Measurements from ENCODE around the gene RPUSD1.

The RPUSD1 gene

GRCh38 chr16:802914-803753 is 15.0 kb upstream of the RPUSD1 start:
- TF ChIP-seq RARB (CRISPR knock-in tag; IDR thresholded peaks at IDR 0.05) = no peak
- TF ChIP-seq ZFP30 (CRISPR knock-in tag; IDR thresholded peaks at IDR 0.05) = no peak
- no peak for TF ChIP-seq PPARA (CRISPR knock-in tag; IDR thresholded peaks at IDR 0.05; ENCODE audit: borderline replicate concordance)
- no peak for ATAC-seq

GRCh38 chr16:802461-802860 is 14.3 kb upstream of the RPUSD1 start:
- TF ChIP-seq ZFP3 (CRISPR knock-in tag; IDR thresholded peaks at IDR 0.05) (no peak), CREB5 (CRISPR knock-in tag; IDR thresholded peaks at IDR 0.05; ENCODE audit: low read depth) (no peak), RARB (CRISPR knock-in tag; IDR thresholded peaks at IDR 0.05) (no peak), PATZ1 (CRISPR knock-in tag; IDR thresholded peaks at IDR 0.05; ENCODE audit: borderline replicate concordance) (no peak), ARNTL (CRISPR knock-in tag; IDR thresholded peaks at IDR 0.05; ENCODE audit: borderline replicate concordance, low read depth) (no peak), ZNF8 (CRISPR knock-in tag; IDR thresholded peaks at IDR 0.05) (no peak), ZNF565 (CRISPR knock-in tag; conservative IDR thresholded peaks at IDR 0.05; ENCODE audit: low read depth) (no peak), TSHZ2 (CRISPR knock-in tag; IDR thresholded peaks at IDR 0.05) (no peak), ISL1 (CRISPR knock-in tag; IDR thresholded peaks at IDR 0.05) (no peak), SNAI2 (CRISPR knock-in tag; IDR thresholded peaks at IDR 0.05) (no peak), PPARA (CRISPR knock-in tag; IDR thresholded peaks at IDR 0.05; ENCODE audit: borderline replicate concordance) (no peak), TCF4 (CRISPR knock-in tag; IDR thresholded peaks at IDR 0.05; ENCODE audit: borderline replicate concordance) (no peak), ZC3H10 (CRISPR knock-in tag; IDR thresholded peaks at IDR 0.05) (no peak), ZFP30 (CRISPR knock-in tag; IDR thresholded peaks at IDR 0.05) (no peak), CSRNP3 (CRISPR knock-in tag; IDR thresholded peaks at IDR 0.05) (no peak), ESRRG (CRISPR knock-in tag; IDR thresholded peaks at IDR 0.05) (no peak), BACH2 (CRISPR knock-in tag; IDR thresholded peaks at IDR 0.05; ENCODE audit: borderline replicate concordance) (no peak)

GRCh38 chr16:801584-802363 is 13.6 kb upstream of the RPUSD1 start:
- TF ChIP-seq TSHZ2 (CRISPR knock-in tag; IDR thresholded peaks at IDR 0.05) (no peak), SNAI2 (CRISPR knock-in tag; IDR thresholded peaks at IDR 0.05) (no peak)
- ATAC-seq = peak; percentile 4

More at GRCh38 chr16:802461-802860, 14.3 kb upstream of the RPUSD1 start:
- no peak for ATAC-seq

Measured in SK-N-SH treated with all-trans-retinoic acid at 6 μM for 48 hours (cell line).